HUDEP-2 (cell line): Measurements from ENCODE around the gene RAB3GAP2.
"Not testable (repeated sequence)": the region's sequence is repeated elsewhere in the genome, so short reads cannot be mapped to it uniquely, and the experiment has no call there.

Source experiments
- DNase-seq, 76 experiments: peaks; one replicate each; lab custom pipeline; 2025; ENCODE audit not compliant: unreplicated experiment in 76 of 76; lab: John Stamatoyannopoulos, UW

The RAB3GAP2 gene

DNA sequence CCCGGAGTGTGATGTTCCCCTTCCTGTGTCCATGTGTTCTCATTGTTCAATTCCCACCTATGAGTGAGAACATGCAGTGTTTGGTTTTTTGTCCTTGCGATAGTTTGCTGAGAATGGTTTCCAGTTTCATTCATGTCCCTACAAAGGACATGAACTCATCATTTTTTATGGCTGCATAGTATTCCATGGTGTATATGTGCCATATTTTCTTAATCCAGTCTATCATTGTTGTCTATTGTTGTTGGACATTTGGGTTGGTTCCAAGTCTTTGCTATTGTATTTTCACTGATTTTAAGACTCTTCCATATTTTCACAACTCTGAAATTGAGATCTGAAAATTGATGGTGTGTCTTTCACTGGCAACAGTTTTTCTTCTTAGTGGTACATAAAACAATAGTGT, 67.5 kb downstream of the RAB3GAP2 start:
- not testable (repeated sequence) for DNase-seq

DNA sequence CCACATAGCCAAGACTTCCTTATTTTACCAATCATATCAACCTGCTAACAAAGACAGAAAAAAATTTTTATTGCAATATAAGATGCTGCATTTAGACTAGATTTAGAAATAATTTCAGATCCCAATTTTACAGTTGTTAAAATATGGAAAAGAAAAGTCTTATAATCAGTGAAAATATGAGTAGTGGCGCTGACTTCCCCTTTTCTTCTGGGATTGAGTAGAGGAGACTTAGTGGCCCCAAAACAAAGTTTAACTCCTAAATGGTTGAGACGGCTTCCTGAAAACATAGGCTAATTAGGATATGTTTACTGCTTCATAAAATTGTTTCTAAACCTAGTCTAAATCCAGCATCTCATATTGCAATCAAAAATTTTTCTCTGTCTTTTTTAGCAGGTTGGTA, 68.4 kb downstream of the RAB3GAP2 start:
- DNase-seq = no peak

DNA sequence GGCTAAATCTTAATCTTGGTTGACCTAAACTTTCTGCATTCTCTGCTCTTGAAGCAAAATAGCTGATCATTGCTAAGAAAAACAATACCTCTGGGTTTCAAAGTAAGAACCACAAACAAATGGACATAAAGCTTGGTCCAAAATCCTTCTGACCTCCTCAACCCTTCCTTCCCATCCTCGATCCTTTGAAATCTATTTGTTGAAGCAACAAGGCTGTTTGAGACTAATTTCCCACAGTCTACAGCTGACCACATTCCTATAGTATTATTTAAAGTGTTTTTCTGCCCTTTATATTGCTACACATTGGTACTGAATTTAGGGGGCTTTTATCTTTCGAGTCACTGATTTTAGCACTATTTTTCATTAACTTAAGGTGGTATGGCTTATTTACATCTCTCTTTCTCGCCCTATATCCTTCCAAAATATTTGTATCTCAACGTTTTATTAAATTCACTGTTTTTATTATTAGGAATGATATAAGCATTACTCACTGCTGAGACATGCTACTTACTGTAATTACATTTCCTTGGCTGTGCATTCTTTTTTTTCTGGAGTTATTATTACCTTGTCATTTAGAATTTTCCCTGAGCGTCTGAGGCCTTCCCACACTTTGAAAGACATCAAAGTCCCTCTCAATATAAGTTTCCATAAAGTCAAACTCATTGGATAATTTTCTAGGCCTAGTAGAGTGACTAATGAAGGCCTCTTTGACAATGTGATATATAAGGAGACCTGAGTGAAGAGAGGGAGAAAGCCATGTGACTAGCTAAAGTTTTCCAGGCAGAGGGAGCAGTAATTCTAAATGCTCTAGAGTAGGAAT, 73.9 kb downstream of the RAB3GAP2 start:
- no peak for DNase-seq

DNA sequence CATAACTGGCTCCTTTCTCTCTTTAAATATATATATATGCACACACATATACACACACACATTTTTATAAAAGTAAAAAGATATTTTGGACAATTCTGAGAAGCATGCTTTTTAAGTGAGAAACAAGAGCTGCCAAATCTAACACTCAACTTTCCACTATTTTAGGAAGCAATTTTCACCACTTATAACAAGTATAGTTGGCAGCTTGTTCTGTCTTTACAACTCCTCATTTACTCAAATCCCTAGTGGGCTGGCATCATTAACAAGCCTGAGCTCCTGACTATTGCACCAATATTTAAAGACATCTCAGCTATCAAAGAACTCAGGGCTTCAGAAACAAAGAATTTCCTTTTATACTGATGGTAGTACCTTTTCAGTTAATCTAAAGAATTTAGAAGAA, 76.6 kb downstream of the RAB3GAP2 start:
- no peak for DNase-seq

DNA sequence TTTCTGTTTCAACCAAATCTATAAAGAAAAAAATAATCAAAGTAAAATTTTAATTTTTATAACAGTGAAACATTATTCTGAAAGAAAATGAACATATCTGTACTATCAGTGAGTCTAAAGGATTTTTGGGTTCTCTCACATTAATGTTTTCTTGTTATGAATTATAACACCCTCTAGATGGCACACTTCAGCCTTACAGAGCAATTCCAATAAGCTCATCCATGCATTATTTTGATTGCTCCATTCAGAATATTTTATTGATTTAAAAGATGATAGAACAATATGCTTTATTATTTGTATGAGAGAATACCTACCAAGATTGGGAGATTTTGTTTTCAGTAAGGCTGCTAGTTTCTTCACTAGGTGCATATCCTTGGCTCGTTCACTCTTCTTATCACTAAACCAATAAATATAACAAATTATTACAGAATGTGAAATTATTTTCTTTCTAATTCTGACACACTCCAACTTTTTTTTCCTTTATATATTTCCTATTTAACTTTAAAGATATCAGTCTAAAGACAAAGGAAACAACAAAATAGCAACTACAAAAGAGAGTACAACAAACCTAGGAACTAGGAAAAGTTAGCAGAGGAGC, 82.4 kb downstream of the RAB3GAP2 start:
- peak in 7 of 76 experiments; percentile 1 to 11 (median 5) for DNase-seq

DNA sequence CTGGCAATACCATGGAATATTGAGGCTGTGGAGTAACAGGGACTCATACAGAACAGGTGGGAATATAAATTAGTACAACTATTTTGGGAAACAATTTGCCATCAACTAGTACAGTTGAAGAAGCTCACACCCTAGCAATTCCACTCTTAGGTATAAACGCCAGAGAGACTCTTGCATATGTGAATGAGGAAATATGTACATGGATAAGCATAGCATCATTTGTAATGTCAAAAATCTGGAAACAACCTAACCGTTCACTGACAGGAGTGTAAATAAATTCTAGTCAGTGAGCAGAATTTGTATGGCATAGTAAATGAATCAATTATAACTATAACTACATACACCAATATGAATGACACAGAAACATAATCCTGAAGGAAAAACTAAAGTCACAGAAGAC, 83.7 kb downstream of the RAB3GAP2 start:
- no peak for DNase-seq

DNA sequence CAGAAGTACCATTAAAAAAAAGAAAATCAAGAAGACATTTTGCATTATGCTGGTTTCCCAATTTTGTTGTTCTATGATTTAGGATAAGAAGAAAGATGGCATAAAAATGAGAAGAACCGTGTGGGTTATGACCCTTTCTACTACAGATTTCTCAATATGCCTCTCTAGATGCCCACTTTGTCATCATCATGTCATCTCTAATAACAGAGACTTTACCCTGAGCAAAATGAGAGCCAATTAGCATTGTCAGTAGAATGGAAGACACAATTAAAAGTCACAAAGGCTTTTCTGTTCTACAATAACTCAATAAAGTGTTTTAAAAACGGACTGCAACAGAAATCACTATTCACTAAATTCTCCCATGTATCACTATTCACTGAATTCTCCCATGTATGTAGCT, 85.5 kb downstream of the RAB3GAP2 start:
- no peak for DNase-seq

DNA sequence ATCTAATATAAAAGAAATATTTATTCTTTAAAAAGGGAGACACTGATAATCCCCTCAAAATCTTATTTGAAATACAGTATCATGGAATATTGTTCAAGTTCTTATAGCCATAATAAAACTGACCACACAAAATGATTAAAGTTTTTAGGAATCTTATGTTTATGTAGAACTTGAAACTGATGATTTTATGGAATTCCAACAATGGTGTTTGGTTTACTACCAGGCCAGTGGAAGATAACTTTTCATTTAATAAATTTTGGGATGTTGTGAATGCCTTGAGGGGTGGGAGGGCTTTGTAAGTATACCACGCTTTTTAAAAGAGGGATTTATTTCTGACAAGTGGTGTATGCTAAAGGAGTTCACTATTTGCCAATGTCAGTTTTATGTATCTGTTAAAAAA, 87.7 kb downstream of the RAB3GAP2 start:
- DNase-seq = no peak

DNA sequence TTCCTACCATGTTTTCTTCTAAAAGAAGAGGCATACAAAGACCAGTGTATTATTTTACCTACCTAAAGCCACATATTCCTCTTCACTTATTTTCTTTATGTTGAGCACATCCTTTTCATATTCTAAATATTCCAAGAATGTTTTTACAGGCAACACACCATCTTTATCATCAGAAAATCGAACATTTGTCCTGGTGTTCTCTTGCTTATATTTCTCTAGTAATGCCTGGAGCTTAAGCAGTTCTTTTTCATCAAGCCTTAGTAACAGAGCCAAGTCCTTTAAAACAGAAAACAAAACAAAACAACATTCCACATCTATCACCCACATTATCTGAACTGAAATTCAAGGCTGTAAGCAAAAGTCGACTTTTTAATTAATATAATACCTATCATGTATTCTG, 89.6 kb downstream of the RAB3GAP2 start:
- no peak for DNase-seq

DNA sequence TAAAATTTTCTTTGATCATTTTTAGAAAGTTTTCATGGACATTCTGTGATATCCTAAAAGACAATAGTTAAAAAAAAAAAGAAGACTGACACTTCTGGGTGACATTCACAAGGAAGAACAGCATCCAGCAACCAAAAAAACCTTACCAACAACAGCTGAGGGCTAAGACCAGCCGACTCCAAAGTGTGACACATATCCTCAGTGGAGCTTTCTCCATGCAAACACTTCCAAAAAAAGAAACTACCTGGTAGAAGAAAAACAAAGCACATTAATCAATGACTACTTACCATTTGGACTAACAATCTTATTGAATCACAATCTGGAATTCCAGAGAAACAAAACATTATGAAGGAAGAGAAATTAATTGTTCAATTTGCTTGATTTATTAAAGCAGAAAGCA, 90.1 kb downstream of the RAB3GAP2 start:
- DNase-seq = no peak

DNA sequence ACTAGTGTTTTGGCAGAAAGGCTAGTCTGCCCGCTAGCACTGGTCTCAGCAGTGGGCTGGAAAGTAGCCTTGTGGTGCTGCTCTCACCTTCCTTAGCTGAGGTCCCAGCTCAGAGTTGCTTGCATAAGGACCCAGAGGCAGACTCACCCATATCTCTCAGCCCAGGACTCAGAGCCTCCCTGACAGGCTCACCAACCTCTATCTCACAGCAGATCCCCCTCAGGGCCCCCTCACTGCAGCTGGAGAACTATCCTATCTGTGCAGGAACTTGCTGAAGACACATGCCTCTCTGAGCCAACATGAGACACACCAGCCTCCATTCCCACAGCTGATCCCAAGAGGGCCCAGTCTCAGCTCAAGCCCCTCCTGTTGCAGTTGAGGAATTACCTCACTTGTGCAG, 95.7 kb downstream of the RAB3GAP2 start:
- peak in 24 of 76 experiments; percentile 1 to 49 (median 10) for DNase-seq

DNA sequence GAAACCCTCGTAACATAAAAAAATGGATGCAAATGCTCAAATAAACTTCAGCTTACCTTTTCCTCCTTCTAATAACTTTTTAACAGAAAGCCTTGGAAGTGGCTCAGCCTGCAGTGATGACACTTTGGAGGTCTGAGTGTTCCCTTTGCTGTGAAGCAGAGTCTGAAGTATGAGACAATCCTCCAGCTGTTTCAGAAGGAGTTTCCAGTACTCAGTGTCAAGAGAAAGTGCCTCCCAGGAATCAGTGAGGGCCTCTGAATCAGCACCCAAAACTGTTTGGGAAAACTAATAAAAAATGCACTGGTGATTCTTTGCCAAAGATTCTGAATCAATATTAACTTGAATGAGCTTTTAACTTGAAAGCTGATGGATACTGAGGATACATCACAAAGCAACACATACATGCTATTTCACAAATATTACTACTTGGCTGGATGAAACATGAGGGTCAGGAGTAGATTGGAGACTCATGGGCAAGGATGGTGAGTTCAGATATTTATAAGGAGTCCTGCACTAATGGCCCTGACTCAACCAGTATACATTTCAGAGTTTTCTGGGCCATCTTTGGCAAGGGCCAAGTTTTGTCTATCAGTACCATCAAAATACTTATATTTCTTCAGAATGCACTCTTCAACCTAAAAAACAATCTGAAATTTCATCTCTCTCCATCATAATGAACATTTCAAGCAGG, 101.3 kb downstream of the RAB3GAP2 start:
- peak in 1 of 76 experiments; percentile 1 for DNase-seq

DNA sequence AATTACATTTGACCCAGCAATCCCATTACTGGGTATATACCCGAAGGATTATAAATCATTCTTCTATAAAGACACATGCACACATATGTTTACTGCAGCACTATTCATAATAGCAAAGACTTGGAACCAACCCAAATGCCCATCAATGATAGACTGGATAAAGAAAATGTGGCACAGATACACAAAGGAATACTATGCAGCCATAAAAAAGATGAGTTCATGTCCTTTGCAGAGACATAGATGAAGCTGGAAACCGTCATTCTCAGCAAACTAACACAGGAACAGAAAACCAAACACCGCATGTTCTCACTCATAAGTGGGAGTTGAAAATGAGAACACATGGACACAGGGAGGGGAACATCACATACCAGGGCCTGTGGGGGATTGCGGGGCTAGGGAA, 102.4 kb downstream of the RAB3GAP2 start:
- DNase-seq = not testable (repeated sequence)

DNA sequence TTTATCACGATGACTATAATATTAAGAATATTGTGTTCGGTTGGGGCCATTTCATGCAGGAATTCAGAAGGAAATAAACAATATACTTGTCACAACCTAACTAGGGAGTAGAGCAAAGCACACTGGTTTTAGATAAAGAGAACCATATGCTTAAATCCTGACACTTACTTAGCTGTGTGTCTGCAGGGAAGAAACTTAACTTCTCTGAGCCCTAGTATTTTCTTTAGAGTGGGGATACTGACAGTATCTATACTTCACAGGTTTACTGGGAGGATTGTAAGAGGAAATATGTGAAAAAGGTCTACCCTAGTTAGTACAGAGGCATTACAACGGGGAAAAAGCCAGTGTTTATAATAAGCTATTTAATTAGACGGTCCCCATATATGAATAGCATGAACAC, 105.4 kb downstream of the RAB3GAP2 start:
- no peak for DNase-seq

DNA sequence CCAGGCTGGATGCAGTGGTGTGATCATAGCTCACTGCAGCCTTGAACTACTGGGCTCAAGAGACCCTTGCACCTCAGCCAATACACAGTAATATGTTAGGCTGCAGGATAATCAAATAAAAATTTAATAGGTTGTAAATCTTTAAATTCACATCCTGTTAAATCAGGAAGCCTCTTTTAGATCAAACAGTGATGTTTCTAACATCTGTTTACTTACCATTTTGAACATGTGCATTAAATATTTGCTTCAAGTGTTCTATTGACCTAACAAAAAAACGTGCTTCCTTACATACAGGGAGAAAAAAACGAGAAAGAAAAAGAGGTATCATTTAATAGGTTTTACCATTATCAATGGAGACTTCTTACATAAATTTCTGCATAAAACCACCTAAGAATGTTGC, 107.7 kb downstream of the RAB3GAP2 start:
- no peak for DNase-seq

DNA sequence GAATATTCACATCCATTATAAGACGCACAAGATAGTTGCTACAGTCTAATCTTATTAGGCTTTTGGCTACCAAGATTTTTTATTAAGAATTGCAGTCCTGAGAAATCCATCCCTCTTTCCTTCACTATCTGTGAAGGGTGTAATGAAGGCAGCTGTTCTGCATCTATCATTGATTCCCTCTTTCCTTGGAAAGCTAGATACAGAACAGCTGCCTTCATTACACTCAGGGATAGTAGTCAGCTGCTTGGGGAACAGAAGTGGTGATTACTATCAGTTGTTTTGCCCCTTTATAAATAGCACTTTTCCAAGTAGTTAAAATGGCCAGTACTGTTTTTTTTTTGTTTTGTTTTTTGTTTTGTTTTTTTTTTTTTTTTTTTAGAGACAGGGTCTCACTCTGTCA, 108.1 kb downstream of the RAB3GAP2 start:
- DNase-seq = no peak

DNA sequence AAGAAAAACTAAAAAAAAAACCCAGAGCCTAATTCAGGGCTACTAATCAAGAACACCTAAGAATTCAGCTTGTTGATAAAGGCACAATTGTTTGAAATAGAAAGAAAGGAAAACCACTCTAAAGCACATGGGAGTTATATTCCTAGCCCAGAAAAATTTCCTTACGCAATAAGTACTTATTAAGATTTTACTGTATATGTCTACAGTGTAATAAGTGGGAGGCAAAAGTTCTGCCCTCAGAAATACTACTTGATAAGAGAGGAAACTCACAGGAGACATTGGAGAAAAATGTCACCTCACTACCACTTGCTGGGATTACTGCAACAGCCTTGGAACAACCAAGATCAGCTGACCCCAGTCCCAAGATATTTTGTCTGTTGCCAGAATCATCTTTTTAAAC, 112.2 kb downstream of the RAB3GAP2 start:
- DNase-seq = no peak

DNA sequence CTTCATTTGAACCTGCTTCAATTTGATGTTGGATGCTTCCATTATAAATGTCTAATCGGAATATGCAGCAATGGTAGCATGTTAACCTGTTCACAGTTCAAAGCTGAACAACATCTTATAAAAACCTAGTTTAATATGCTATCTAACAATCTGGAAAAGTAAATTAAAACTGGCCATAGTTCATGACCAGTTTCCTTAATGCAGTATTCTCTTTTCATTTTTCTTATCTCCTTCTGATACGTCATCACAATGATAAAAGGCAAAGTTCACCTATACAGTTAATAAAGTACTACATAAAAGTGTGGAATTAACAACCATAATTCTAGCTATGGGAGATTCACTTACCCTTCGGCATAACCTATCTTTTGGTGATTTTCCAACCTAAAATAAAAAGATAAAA, 113.2 kb downstream of the RAB3GAP2 start:
- DNase-seq = no peak

DNA sequence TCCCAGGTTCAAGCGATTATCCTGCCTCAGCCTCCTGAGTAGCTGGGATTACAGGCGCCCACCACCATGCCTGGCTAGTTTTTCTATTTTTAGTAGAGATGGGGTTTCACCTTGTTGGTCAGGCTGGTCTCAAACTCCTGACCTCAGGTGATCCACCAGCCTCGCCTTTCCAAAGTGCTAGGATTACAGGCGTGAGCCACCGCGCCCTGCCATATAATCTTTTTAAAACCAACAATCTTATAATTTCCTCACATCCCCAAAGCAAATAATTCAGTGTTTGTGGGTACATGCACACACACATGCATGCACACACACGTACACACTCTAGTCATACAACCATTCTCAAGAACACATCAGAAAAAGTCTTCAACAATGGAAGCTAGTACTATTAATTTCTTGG, 113.7 kb downstream of the RAB3GAP2 start:
- DNase-seq = not testable (repeated sequence)

DNA sequence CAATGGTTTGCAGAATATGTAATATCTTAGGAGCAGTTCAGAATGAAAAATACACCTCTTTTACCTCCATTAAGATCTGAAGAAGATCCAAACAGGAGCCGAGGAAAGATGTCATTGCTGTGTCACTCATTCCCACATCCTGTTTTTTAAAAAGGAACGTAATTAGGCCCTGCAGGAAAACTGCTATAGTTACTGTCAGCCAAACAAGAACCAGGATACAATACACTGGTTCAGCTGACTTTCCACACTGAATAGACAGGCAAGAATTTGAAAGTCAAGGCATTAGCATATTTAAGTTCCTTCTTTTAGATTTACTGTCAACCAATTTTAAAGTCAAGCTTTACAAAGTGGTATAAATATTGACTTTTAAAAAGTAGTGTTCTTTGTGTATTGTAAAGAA, 114.5 kb downstream of the RAB3GAP2 start:
- DNase-seq = no peak

DNA sequence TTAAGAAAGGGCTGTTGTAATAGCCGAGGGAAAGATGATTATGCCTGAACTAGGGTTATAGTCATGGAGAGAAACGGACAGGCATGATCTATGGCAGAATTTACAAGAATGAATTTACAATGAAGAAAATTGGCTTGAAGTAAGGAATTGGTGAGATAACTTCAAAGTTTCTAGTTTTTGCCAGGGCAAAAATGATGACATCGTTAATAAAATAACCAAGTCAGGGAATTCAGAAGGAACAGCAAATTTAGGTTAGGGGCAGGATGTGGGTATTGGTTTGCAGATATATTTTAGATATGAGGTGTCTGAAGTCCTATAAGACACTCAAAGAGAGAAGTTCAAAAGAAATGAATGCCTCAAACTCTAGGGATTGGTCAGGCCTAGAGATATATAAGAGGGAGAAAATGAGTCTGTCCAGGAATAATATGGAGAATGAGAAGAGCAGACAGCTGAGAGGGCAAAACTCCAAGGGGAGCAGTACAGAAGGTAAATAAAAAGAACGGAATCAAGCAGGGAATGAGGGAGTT, 115.6 kb downstream of the RAB3GAP2 start:
- DNase-seq = no peak

DNA sequence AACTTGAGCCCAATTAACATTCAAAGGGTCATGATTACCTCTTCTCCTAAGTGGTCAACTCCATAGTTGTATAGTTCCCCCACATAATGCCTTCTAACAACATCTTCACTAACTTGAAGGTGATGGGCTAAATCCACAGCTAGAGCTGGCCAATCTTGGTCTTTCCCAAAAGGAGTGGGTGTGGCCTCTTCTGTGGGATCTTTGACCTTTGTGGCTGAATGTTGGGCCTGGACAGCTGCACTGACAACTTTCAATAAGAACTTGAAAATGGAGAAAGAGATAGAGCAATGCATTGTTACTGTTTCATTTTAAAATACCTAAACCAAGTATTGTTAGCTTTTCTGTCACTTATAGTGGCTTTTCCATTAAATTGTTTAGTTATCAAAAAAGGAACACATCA, 119.1 kb downstream of the RAB3GAP2 start:
- no peak for DNase-seq
